HepG2 (cell line): ENCODE results near the gene SNAI3. TPM values are rescaled to one million over a fixed set of nuclear protein-coding genes. Genes with fewer than 3 reads are reported as not detected.

ENCODE experiments used
- ATAC-seq: fragments of 200-7000 bp; cut with Tn5 transposase; 3 replicates; pipeline ENCODE4 v1.9.1; 2020; ENCODE audit warnings: mild to moderate bottlenecking, moderate library complexity
- BruUV-seq: library from RNA; stranded (reverse); fragments of 400-500 nt; replicated peaks from 2 replicates; lab custom pipeline; 2021; lab: Mats Ljungman, UMichigan
- CTCF ChIA-PET: fragments of 300-600 bp; formaldehyde crosslinking; extraction: SDS; loops from one replicate; lab custom pipeline; 2021; ENCODE audit warnings: low total read pairs, inconsistent platforms, low intra/inter-chr PET ratio; lab: Yijun Ruan, JAX
- POLR2A ChIA-PET: fragments of 350-600 bp; sonication (Branson Sonifier 250); formaldehyde crosslinking; loops from one replicate; lab custom pipeline; 2020; ENCODE audit warnings: antibody characterized with exemption, inconsistent platforms; lab: Yijun Ruan, JAX
- DNase-seq: peaks from one replicate; pipeline ENCODE4 v3.0.0-alpha.2; 2015; ENCODE audit warnings: low spot score
- FAIRE-seq: peaks from 3 replicates; lab custom pipeline; 2011; peaks lifted over from hg19 to GRCh38; lab: Jason Lieb, UNC
- H2AFZ ChIP-seq: one replicate; pipeline ENCODE4 v1.6.1; 2011; ENCODE audit warnings: low read length, inconsistent platforms
- H3K27ac ChIP-seq: fragments of 300-600 bp; 3 replicates; pipeline ENCODE4 v1.8.0; 2011; ENCODE audit warnings: mixed run types, mild to moderate bottlenecking, mixed read lengths, low read length, inconsistent platforms; ENCODE audit not compliant: insufficient read depth; ENCODE audit errors: extremely low read length
- H3K27me3 ChIP-seq, 2 experiments: fragments of 200-600 bp in 1 of 2; 2 replicates in 1 of 2; 3 replicates in 1 of 2; pipeline versions ENCODE4 v1.6.0 to v1.8.0; 2011; ENCODE audit warnings: low read length in 2 of 2, mild to moderate bottlenecking in 2 of 2, moderate library complexity in 2 of 2, inconsistent platforms in 1 of 2; ENCODE audit not compliant: insufficient read depth in 2 of 2, control insufficient read depth in 1 of 2
- H3K36me3 ChIP-seq, 2 experiments: fragments of 200-600 bp in 1 of 2; replicated peaks in 1 of 2; 2 replicates in 1 of 2; 3 replicates in 1 of 2; pipeline versions ENCODE4 v1.5.1 to v1.8.0; 2011; ENCODE audit warnings: low read length in 2 of 2, inconsistent platforms in 1 of 2; ENCODE audit not compliant: insufficient read depth in 2 of 2, control insufficient read depth in 1 of 2
- H3K4me1 ChIP-seq: 2 replicates; pipeline ENCODE4 v1.5.1; 2012; ENCODE audit warnings: low read length, inconsistent platforms; ENCODE audit not compliant: insufficient read depth
- H3K4me2 ChIP-seq: 2 replicates; pipeline ENCODE4 v1.6.0; 2011; ENCODE audit warnings: low read depth, low read length, inconsistent platforms
- H3K4me3 ChIP-seq, 3 experiments: fragments of 200-600 bp in 1 of 3; sonication (generic), shearing (Covaris generic) in 1 of 3; replicated peaks in 1 of 3; 2 replicates each; pipeline ENCODE4 v1.5.1; 2011 to 2016; ENCODE audit warnings: low read length in 3 of 3, inconsistent platforms in 2 of 3, low read depth in 2 of 3, mild to moderate bottlenecking in 2 of 3, control low read depth in 1 of 3, mixed read lengths in 1 of 3; ENCODE audit not compliant: insufficient read depth in 1 of 3
- H3K79me2 ChIP-seq: one replicate; pipeline ENCODE4 v1.6.1; 2011; ENCODE audit warnings: low read length, inconsistent platforms; ENCODE audit not compliant: insufficient read depth
- H3K9ac ChIP-seq: 2 replicates; pipeline ENCODE4 v1.6.0; 2011; ENCODE audit warnings: mild to moderate bottlenecking, low read depth, low read length, inconsistent platforms; ENCODE audit not compliant: insufficient read depth
- H3K9me3 ChIP-seq: 2 replicates; pipeline ENCODE4 v1.5.1; 2012; ENCODE audit warnings: mild to moderate bottlenecking, low read length
- H4K20me1 ChIP-seq: 2 replicates; pipeline ENCODE4 v1.6.0; 2011; ENCODE audit warnings: inconsistent platforms, mild to moderate bottlenecking, low read length, moderate library complexity; ENCODE audit not compliant: insufficient read depth
- DBP ChIP-seq: sonication (generic); formaldehyde crosslinking; IDR thresholded peaks from 2 replicates; pipeline ENCODE4 v1.4.0; 2020; ENCODE audit warnings: missing genetic modification reagents; ENCODE audit errors: not compliant biosample characterization
- SIX4 ChIP-seq: sonication (generic); formaldehyde crosslinking; IDR thresholded peaks from 2 replicates; pipeline ENCODE4 v1.4.0; 2020; ENCODE audit warnings: missing genetic modification reagents
- ZBTB33 ChIP-seq: sonication (generic); formaldehyde crosslinking; IDR thresholded peaks from 2 replicates; pipeline ENCODE4 v1.4.0; 2020; ENCODE audit warnings: missing genetic modification reagents
- ZMYM3 ChIP-seq: sonication (generic); formaldehyde crosslinking; IDR thresholded peaks from 2 replicates; pipeline ENCODE4 v1.5.1; 2020; ENCODE audit warnings: mild to moderate bottlenecking, missing genetic modification reagents
- WGBS: methylation state at CpG from one replicate; pipeline ENCODE4 v1.1.6; 2017; ENCODE audit warnings: low lambda C conversion rate; 5-methylcytosine and 5-hydroxymethylcytosine counted together
- in situ Hi-C: cut with HindIII; loops from 2 replicates; pipeline ENCODE4 v1.10.0; 2017; ENCODE audit warnings: low pct_unique_long_range_greater_than_20kb; ENCODE audit not compliant: extremely low pct_ligation_motif_present
- intact Hi-C: fragments of 100-400 bp; cut with micrococcal nuclease; formaldehyde crosslinking; loops from one replicate; pipeline ENCODE4 v1.10.0; 2022; ENCODE audit not compliant: unreplicated experiment
- polyA plus RNA-seq, 8 experiments: library from polyadenylated mRNA; depleted of rRNA in 3 of 8; stranded (reverse) in 7 of 8; unstranded in 1 of 8; fragments of >200 nt; fragmentation: Illumina TruSeq in 4 of 8; extraction: Trizol in 4 of 8; gene quantifications; 2 replicates each; pipeline versions ENCODE4 v1.2.1 to v1.2.3, GENCODE V29; 2011 to 2016; ENCODE audit warnings: low read depth in 4 of 8, missing spikeins in 1 of 8, mixed read lengths in 1 of 8; ENCODE audit not compliant: insufficient read depth in 1 of 8
- total RNA-seq, 5 experiments: library from RNA; depleted of rRNA; stranded (reverse); fragments of >200 nt; fragmentation: Illumina TruSeq; extraction: Trizol; gene quantifications; 2 replicates each; pipeline ENCODE4 v1.2.3, GENCODE V29; 2016; ENCODE audit warnings: low read depth in 1 of 5

SNAI3 gene
- total and polyA plus RNA-seq, 2 of the 13 experiments (the other 11 are each of a cell fraction or from before 2014, with no cell fraction given): 0.09 to 0.18 TPM

GRCh38 chr16:88636488-88637265 is 49.6 kb downstream of the SNAI3 start:
- POLR2A ChIA-PET: interaction anchor here (1.0 kb wide), 1 partner anchor 14 kb away, joined by 3 read pairs; the partner anchor contains the start of gene CYBA

GRCh38 chr16:88635671-88636319 is 50.5 kb downstream of the SNAI3 start:
- H3K9ac ChIP-seq: no peak overlapping the region
- DNase-seq (no peak), FAIRE-seq (no peak), ATAC-seq (no peak)
- CTCF ChIA-PET: no interaction called here
- no peaks in the 10 kb centered on the region for H4K20me1 ChIP-seq
- peaks cover 17 to 36% of the 10 kb centered on the region in 2 experiments; a peak in 4 of 5 replicates for H3K27me3 ChIP-seq
- no peak overlapping the region for H3K4me3 ChIP-seq
- POLR2A ChIA-PET: no interaction called here
- no peaks in the 10 kb centered on the region for H3K9me3 ChIP-seq
- intact Hi-C loops (no loop called here), in situ Hi-C loops (no loop called here)
- no peaks in the 10 kb centered on the region for H3K79me2 ChIP-seq
- TF ChIP-seq ZBTB33 (CRISPR knock-in tag) (peak; percentile 17; the same call in 1 of the 2 replicates), SIX4 (CRISPR knock-in tag) (no peak)
- peaks cover 22% of the 10 kb centered on the region for H3K4me1 ChIP-seq
- BruUV-seq: no TSS peak
- H3K27ac ChIP-seq: no peak overlapping the region
- 82% methylated on average over 7 of the region's 17 CpGs for WGBS
- peaks cover 10 to 25% of the 10 kb centered on the region in 2 experiments; a peak in 4 of 5 replicates for H3K36me3 ChIP-seq
- H3K4me2 ChIP-seq: no peak overlapping the region
- H2AFZ ChIP-seq: no peak overlapping the region

More at GRCh38 chr16:88636488-88637265, 49.6 kb downstream of the SNAI3 start:
- H3K4me3 ChIP-seq: no peak overlapping the region
- H3K27me3 ChIP-seq: peaks cover 17 to 39% of the 10 kb centered on the region in 2 experiments; a peak in 4 of 5 replicates
- WGBS: 59% methylated on average over 14 of the region's 23 CpGs
- ATAC-seq: no peak
- H4K20me1 ChIP-seq: no peaks in the 10 kb centered on the region
- H3K79me2 ChIP-seq: no peaks in the 10 kb centered on the region
- no TSS peak for BruUV-seq
- H3K9ac ChIP-seq: no peak overlapping the region
- H3K36me3 ChIP-seq: peaks cover 6 to 18% of the 10 kb centered on the region in 2 experiments; a peak in 3 of 5 replicates
- no peak overlapping the region for H3K27ac ChIP-seq
- no peak for FAIRE-seq
- H3K4me1 ChIP-seq: peaks cover 28% of the 10 kb centered on the region
- H3K9me3 ChIP-seq: no peaks in the 10 kb centered on the region
- in situ Hi-C loops: no loop called here
- CTCF ChIA-PET: no interaction called here
- no peak for DNase-seq
- H3K4me2 ChIP-seq: no peak overlapping the region
- no peak overlapping the region for H2AFZ ChIP-seq
- no peak for TF ChIP-seq DBP (CRISPR knock-in tag)
- peak; percentile 59; the same call in 1 of the 2 replicates for TF ChIP-seq ZMYM3 (CRISPR knock-in tag)
- TF ChIP-seq, all 625 proteins: peak for 1
- intact Hi-C loops: no loop called here
